OCI-LY7 (cell line): ENCODE measurements around the gene ZNF311. TPM values are rescaled to one million over a fixed set of nuclear protein-coding genes. Genes with fewer than 3 reads are reported as not detected.

Experiments
- BruUV-seq: library from RNA; stranded (reverse); fragments of 400-500 nt; replicated peaks from 2 replicates; lab custom pipeline; 2021; lab: Mats Ljungman, UMichigan
- CTCF ChIA-PET: fragments of 300-600 bp; sonication (Branson Sonifier 250); formaldehyde crosslinking; loops from one replicate; lab custom pipeline; 2022; ENCODE audit warnings: antibody characterized with exemption; ENCODE audit not compliant: unreplicated experiment; lab: Charles Lee
- POLR2A ChIA-PET: fragments of 300-600 bp; sonication (Branson Sonifier 250); formaldehyde crosslinking; loops from one replicate; lab custom pipeline; 2022; ENCODE audit warnings: antibody characterized with exemption; lab: Charles Lee
- DNase-seq: peaks from one replicate; pipeline ENCODE4 v3.0.0-alpha.2; 2015; ENCODE audit warnings: low spot score
- H2AFZ ChIP-seq: fragments of 200-600 bp; sonication (generic), shearing (Covaris generic); 2 replicates; pipeline ENCODE4 v1.6.1; 2014; ENCODE audit warnings: mild to moderate bottlenecking, antibody characterized with exemption, low read length, moderate library complexity
- H3K27ac ChIP-seq: fragments of 200-600 bp; sonication (generic); 2 replicates; pipeline ENCODE4 v1.5.1; 2014; ENCODE audit warnings: mixed run types, low read depth, mild to moderate bottlenecking, moderate library complexity, low read length, inconsistent platforms; ENCODE audit not compliant: poor library complexity, severe bottlenecking
- H3K36me3 ChIP-seq: fragments of 200-600 bp; sonication (generic); 2 replicates; pipeline ENCODE4 v1.6.1; 2014; ENCODE audit warnings: mild to moderate bottlenecking, antibody characterized with exemption, low read length, moderate library complexity, mixed read lengths; ENCODE audit not compliant: insufficient read depth
- H3K4me1 ChIP-seq: fragments of 200-600 bp; sonication (generic); 2 replicates; pipeline ENCODE4 v1.5.1; 2014; ENCODE audit warnings: mild to moderate bottlenecking, low read length; ENCODE audit not compliant: insufficient read depth, poor library complexity, severe bottlenecking
- H3K4me2 ChIP-seq: fragments of 200-600 bp; sonication (generic); 2 replicates; pipeline ENCODE4 v1.6.1; 2014; ENCODE audit warnings: mild to moderate bottlenecking, low read length
- H3K4me3 ChIP-seq: fragments of 200-600 bp; sonication (generic); 2 replicates; pipeline ENCODE4 v1.5.1; 2014; ENCODE audit warnings: mild to moderate bottlenecking, low read depth, low read length; ENCODE audit not compliant: poor library complexity, severe bottlenecking
- H3K79me2 ChIP-seq: fragments of 200-600 bp; sonication (generic); 2 replicates; pipeline ENCODE4 v1.6.1; 2016; ENCODE audit warnings: low read depth, mild to moderate bottlenecking, low read length, moderate library complexity, mixed read lengths; ENCODE audit not compliant: insufficient read depth
- H3K9me2 ChIP-seq: fragments of 200-600 bp; sonication (generic); 2 replicates; pipeline ENCODE4 v1.6.1; 2016; ENCODE audit warnings: mild to moderate bottlenecking, low read length, mixed read lengths; ENCODE audit not compliant: insufficient read depth
- H3K9me3 ChIP-seq: fragments of 200-600 bp; sonication (generic); 2 replicates; pipeline ENCODE4 v1.6.1; 2014; ENCODE audit warnings: mild to moderate bottlenecking, mixed run types, low read length, mixed read lengths
- H4K20me1 ChIP-seq: fragments of 200-600 bp; sonication (generic); 2 replicates; pipeline ENCODE4 v1.6.1; 2014; ENCODE audit warnings: mild to moderate bottlenecking, antibody characterized with exemption, low read length, moderate library complexity, mixed read lengths; ENCODE audit not compliant: insufficient read depth
- EZH2phosphoT487 ChIP-seq: fragments of 200-600 bp; sonication (generic); IDR thresholded peaks from 2 replicates; pipeline ENCODE4 v1.6.1; 2018; ENCODE audit warnings: low read depth, borderline replicate concordance, mild to moderate bottlenecking, mixed run types, antibody characterized with exemption, low read length, moderate library complexity, mixed read lengths
- intact Hi-C: fragments of 100-400 bp; cut with micrococcal nuclease; formaldehyde crosslinking; loops from one replicate; pipeline ENCODE4 v1.10.0; 2022; ENCODE audit not compliant: unreplicated experiment
- total RNA-seq, 2 experiments: library from RNA; depleted of rRNA in 1 of 2; stranded (reverse); fragments of >200 nt in 1 of 2; shearing (Covaris generic) in 1 of 2; gene quantifications; 2 replicates each; pipeline ENCODE4 v1.2.3, GENCODE V29; 2014 to 2022
- TF ChIP-seq, protein P1 (sequence below): fragments of 200-600 bp; sonication (generic); conservative IDR thresholded peaks from 2 replicates; pipeline ENCODE4 v1.5.1; 2014; ENCODE audit warnings: mild to moderate bottlenecking, antibody characterized with exemption, low read length, moderate library complexity, mixed read lengths

ZNF311 gene
- total RNA-seq, 2 experiments from 2014 or later = not detected

DNA sequence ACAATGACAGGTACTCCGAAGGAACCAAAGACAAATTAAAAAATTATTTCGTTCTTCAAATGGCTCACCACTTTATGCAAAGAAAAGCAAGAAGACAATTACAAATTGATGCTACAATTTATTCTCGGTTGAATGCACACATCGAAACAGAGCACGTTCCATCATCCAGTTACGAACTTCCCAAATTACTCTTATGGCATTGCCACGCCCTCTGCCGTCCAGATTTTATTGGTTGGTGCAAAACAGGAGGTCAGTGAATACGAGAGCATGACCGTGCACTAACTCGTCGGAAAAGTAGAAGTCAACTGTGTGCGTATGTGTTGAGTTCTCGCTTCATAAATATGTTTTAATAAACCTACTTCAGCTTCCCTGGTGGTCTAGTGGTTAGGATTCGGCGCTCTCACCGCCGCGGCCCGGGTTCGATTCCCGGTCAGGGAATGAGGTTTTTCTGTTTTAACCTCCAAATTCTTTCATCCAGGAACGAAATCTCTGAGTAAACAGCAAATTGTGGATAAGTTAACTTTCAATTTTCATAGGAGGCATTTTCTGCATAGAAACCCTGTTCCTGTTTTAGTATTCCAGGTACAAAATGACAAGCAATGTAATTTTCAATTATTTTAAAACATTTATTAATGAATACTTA is 23.2 kb downstream of the ZNF311 start:
- Histone ChIP-seq H3K4me1 (peaks cover 22% of the 10 kb centered on the region), H2AFZ (peak overlapping the region; percentile 71; the same call in 1 of the 2 replicates), H3K9me3 (no peaks in the 10 kb centered on the region), H4K20me1 (no peaks in the 10 kb centered on the region), H3K27ac (peak overlapping the region; percentile 37), H3K4me3 (peak overlapping the region; percentile 98), H3K4me2 (peak overlapping the region; percentile 96), H3K36me3 (no peaks in the 10 kb centered on the region), H3K9me2 (no peaks in the 10 kb centered on the region), H3K79me2 (no peaks in the 10 kb centered on the region)
- ChIA-PET POLR2A (interaction anchor here (0.6 to 2.1 kb wide), 6 partner anchors 18 to 143 kb away, joined by 3 to 6 read pairs (median 4); partner anchors contain the start of gene TRIM27), CTCF (interaction anchor here (0.6 kb wide), 1 partner anchor 107 kb away, joined by 3 read pairs; no protein-coding TSS in a partner anchor)
- BruUV-seq = no TSS peak
- intact Hi-C loops = loop anchor here (1.0 to 10.0 kb wide), 8 partner anchors 29 to 1077 kb away; partner anchors contain the start of gene ZSCAN12
- TF ChIP-seq, protein P1, sequence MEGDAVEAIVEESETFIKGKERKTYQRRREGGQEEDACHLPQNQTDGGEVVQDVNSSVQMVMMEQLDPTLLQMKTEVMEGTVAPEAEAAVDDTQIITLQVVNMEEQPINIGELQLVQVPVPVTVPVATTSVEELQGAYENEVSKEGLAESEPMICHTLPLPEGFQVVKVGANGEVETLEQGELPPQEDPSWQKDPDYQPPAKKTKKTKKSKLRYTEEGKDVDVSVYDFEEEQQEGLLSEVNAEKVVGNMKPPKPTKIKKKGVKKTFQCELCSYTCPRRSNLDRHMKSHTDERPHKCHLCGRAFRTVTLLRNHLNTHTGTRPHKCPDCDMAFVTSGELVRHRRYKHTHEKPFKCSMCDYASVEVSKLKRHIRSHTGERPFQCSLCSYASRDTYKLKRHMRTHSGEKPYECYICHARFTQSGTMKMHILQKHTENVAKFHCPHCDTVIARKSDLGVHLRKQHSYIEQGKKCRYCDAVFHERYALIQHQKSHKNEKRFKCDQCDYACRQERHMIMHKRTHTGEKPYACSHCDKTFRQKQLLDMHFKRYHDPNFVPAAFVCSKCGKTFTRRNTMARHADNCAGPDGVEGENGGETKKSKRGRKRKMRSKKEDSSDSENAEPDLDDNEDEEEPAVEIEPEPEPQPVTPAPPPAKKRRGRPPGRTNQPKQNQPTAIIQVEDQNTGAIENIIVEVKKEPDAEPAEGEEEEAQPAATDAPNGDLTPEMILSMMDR = 0 out of 2 replicates have a peak, but pooled peaks have one; percentile 26
- no peak for TF ChIP-seq EZH2phosphoT487
- DNase-seq = peak; percentile 84

DNA sequence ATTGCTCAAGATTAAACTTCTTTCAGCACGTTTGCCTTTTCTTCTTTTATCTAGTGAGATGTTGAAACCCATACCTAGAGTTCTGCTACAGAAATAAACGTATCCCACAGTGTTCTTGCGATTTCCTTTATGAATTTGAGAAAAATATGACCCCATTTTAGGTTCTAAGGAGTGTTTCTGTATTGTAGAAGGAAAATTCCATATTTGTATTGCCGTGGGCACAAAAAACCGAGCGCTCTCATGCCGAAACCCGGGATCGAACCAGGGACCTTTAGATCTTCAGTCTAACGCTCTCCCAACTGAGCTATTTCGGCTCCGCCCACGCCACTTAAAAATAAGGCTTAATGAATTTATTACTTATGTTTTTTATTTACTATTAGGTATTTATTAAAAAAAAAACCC is 23.7 kb downstream of the ZNF311 start:
- H2AFZ ChIP-seq = peak overlapping the region; percentile 92
- CTCF ChIA-PET = interaction anchor here (0.6 to 0.9 kb wide), 2 partner anchors 106 to 329 kb away, joined by 3 read pairs; no protein-coding TSS in a partner anchor
- H3K4me2 ChIP-seq = peak overlapping the region; percentile 96
- intact Hi-C loops = loop anchor here (1.0 to 10.0 kb wide), 8 partner anchors 28 to 1077 kb away; partner anchors contain the start of gene ZSCAN12
- no peaks in the 10 kb centered on the region for H3K79me2 ChIP-seq
- peaks cover 22% of the 10 kb centered on the region for H3K4me1 ChIP-seq
- H3K4me3 ChIP-seq = peak overlapping the region; percentile 98
- no peaks in the 10 kb centered on the region for H3K9me2 ChIP-seq
- POLR2A ChIA-PET = interaction anchor here (0.6 to 2.1 kb wide), 9 partner anchors 20 to 1081 kb away, joined by 3 to 6 read pairs (median 3); partner anchors contain the start of gene TRIM27
- no peaks in the 10 kb centered on the region for H3K36me3 ChIP-seq
- TF ChIP-seq EZH2phosphoT487 = no peak
- TF ChIP-seq, protein P1 = peak; percentile 29
- DNase-seq = peak; percentile 84
- H3K9me3 ChIP-seq = no peaks in the 10 kb centered on the region
- peak overlapping the region; percentile 72 for H3K27ac ChIP-seq
- H4K20me1 ChIP-seq = no peaks in the 10 kb centered on the region
- no TSS peak for BruUV-seq
